HG02840 (cell line): ENCODE results near the gene EXOC4.
"Not testable (repeated sequence)": the region's sequence is repeated elsewhere in the genome, so short reads cannot be mapped to it uniquely, and the experiment has no call there.

Experiments
- ATAC-seq: cut with Tn5 transposase; IDR thresholded peaks from one replicate; pipeline ENCODE4 v1.9.1; 2021; ENCODE audit warnings: mild to moderate bottlenecking, moderate library complexity, moderate number of reproducible peaks; ENCODE audit not compliant: unreplicated experiment, low FRiP score

Gene EXOC4

DNA sequence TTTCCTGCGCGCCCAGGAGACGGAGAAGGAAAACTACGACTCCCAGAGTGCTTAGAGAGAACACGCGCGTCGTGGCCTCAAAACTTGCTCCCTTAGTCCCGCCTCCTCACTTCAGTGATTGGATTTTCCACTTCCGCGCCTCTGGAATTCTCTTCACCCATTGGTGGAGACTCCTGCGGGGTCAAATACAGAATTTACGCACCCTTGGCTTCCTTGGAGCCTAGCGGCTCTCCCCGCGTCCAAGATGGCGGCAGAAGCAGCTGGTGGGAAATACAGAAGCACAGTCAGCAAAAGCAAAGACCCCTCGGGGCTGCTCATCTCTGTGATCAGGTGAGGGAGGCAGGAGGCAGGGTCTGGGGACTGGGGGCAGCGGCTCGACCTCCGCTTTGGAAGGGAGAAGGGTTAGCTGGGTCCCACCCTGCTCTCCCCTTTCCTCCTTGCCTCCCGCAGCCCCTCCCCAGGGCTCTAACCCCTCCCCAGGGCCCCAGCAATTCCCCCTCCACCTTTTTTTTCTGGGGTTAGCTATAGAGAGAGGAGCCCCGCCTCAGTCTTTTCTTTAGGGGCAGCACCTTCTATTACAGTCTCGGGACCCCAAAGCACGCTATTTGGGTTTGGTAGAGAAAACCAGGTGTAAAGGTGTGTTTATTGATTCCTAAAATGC lies at the start of gene EXOC4:
Gene EXOC4, plus strand, starts transcription at position 221 of the 661 bp plus-strand sequence.
- peak; percentile 98 for ATAC-seq

DNA sequence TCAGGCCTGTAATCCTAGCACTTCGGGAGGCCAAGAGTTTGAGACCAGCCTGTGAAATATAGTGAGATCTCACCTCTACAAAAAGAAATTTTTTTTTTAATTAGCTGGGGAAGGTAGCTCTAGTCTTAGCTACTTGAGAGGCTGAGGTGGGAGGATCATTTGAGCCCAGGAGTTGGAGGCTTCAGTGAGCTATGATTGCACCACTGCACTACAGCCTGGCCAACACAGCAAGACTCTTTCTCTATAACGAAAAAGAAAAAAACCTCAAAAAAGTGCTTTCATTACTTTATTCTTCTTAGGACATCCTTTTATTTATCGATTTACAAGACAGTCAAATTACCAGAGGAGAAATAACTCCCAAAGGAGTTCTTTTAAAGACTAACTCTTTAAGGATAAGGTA lies 49.4 kb upstream of the EXOC4 start:
- ATAC-seq: no peak

DNA sequence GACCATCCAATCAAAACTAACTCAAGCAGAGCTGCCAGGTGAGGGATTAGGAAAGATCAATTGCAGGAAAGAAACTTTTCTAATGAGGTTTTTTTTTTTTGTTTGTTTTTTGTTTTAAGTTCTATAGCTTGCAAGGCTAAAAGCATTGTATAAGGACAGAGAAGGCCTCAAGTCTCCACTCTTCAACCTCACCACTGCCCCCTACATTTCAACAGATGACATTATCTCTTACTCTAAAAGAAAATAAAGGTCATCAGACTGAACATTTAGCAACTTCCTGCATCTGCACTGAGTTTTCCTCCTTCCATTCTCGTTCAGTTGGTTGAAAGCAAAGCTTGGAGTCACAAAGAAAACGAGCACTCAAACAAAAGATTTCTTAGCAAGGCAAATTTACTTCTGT lies 45.2 kb upstream of the EXOC4 start:
- ATAC-seq: no peak

DNA sequence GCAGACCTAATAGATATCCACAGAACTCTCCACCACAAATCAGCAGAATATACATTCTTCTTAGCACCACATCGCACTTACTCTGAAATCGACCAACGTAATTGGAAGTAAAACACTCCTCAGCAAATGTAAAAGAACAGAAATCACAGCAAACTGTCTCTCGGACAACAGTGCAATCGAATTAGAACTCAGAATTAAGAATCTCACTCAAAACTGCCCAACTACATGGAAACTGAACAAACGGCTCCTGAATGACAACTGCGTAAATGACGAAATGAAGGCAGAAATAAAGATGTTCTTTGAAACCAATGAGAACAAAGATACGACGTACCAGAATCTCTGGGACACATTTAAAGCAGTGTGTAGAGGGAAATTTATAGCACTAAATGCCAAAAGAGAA lies 42.1 kb upstream of the EXOC4 start:
- ATAC-seq: not testable (repeated sequence)

DNA sequence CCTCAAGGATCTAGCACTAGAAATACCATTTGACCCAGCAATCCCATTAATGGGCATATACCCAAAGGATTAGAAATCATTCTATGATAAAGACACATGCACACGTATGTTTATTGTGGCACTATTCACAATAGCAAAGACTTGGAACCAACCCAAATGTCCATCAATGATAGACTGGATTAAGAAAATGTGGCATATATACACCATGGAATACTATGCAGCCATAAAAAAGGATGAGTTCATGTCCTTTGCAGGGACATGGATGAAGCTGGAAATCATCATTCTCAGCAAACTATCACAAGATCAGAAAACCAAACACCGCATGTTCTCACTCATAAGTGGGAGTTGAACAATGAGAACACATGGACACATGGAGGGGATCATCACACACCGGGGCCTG lies 39.1 kb upstream of the EXOC4 start:
- ATAC-seq: not testable (repeated sequence)

DNA sequence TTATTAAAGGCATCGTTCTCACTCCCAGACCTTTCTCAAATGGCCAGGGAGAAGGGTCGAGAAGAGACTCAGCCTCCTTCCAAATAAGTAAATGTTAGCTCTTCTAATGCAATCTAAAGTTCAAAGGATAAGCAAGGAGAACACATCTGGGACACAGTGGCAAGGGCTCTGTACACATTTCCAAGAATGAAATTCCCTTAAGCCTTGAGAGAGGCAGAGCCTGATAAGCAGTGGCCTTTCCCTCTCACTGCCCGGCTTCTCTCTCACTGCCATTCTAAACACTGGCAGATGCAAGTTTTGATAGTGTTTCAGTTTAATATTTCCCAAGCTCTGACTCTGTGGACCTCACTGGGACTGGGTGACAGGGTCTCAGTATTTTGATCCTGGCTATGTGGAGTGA lies 35.1 kb upstream of the EXOC4 start:
- no peak for ATAC-seq

DNA sequence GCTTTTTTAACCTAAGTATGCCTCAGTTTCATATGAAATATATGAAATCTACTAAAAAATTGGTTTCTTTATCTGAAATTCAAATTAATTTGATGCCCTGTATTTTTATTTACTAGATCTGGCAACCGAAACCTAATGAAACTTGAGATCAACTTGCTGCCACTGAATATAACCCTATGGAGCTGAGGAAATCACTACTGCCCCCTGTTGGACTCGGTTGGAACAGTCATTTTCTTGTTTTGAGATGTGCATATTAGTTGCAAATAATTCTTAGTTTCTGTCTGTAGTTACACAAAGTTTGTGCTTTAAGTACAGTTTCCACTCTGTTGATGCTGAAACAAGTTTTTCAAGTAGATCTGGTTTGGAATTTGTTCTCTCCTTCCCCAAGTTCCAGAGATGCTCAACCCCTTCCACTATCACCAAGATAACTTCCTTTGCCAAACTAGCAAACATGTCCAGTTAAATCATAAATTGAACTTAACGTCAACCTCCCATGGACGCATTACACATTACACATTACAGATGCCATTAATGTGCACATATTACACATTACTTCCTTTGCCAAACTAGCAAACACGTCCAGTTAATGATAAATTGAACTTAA lies 22.2 kb upstream of the EXOC4 start:
- ATAC-seq: no peak

DNA sequence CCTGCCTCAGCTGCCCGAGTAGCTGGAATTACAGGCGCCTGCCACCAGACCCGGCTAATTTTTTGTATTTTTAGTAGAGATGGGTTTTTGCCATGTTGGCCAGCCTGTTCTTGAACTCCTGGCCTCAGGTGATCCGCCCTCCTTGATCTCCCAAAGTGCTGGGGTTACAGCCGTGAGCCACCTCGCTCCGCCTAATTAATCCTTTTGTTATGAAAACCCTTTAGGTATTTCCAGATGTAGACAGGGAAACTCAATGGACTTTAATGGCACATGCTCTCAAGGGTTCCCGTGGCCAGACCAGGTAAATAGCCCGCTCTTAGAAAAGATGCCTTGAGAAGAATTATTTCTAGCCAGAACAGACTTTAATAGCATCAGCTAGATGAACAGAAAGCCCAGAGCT lies 19.7 kb upstream of the EXOC4 start:
- no peak for ATAC-seq

DNA sequence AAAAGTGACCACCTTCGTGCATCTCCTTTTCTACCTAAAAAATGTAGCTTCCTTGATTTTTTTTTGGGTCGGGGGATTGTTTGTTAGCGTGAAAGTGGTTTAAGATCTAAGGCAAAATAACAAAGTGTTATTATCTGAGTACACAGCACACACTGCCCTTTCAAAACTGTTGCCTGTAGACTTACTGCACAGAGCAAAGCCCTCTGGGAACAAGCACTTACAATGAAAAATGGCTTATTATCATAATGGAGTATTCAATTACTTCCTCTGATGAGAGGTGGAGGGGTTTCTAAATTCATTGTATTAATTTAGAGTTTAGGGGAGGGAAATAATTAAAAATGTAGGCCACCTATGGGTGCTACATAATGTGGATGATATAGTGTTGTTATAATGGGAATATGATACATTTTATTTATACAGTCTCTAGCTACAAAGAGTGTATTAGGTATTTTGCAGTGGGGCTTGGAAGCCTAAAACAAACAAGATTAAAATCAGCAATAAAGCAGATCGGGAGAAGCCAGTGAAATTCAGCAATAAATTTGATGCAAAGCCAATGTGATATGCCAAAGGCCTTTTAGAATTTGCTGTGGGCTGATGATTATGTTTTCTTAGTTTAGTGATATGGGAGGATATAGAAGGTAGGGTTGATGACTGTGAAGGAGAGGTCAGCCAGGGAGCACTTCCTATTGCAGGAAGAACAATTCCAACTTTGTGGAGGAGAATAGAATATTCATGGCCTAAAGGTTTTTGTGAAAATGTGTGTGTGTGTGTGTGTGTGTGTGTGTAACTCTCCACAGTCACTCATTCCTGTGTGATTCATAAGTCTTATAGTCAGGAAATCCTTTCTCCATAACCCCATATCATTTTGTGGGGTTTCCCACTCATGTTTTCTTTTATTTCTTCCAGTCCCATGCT lies 17.7 kb upstream of the EXOC4 start:
- ATAC-seq: no peak

DNA sequence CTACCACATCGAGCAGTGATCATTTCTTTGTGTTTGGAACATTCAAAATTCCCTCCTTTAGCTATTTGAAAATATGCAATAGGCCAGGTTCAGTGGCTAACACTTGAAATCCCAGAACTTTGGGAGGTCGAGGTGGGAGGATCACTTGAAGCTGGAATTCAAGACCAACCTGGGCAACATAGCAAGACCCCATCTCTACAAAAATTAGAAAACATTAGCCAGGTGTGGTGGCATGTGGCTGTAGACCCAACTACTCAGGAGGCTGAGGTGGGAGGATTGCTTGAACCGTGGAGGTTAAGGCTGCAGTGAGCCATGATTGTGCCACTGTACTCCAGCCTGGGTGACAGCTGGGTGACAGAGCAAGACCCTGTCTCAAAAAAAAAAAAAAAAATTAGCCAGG lies 15.3 kb upstream of the EXOC4 start:
- no peak for ATAC-seq

DNA sequence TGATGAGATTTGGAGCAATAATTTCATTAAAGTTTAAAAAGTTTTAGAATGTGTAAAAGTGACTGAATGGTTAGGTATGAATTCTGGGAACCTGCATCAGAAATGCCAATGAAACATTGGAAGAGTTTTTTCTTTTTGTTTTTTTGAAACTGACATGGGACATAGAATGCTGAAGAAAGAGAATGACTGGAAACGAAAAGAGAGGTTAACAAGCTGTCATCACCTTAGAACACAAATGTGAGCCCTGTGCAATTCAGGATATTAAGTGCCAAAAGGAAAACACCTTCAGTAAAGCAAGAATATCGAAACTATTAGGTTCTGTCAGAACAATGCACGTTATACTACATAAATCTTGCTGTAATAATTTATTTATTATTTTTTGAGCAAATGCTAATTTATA lies 12.6 kb upstream of the EXOC4 start:
- ATAC-seq: no peak

DNA sequence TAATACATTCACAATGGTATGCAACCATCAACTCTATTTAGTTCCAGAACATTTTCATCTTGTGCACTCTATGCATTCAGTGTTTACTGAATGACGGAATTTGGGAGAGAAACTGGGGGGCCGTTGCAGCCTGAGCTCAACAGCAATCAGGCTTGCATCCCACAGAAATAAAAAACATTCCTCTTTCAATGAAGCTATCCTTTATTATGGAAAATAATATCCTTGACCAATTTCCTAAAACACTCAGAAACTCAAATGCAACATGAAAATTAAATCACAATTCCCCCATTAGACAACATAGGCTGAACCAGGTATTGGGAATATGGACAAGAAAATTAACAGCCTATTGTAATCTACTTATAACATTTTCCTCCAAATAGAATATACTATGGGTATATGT lies 6.3 kb upstream of the EXOC4 start:
- no peak for ATAC-seq

DNA sequence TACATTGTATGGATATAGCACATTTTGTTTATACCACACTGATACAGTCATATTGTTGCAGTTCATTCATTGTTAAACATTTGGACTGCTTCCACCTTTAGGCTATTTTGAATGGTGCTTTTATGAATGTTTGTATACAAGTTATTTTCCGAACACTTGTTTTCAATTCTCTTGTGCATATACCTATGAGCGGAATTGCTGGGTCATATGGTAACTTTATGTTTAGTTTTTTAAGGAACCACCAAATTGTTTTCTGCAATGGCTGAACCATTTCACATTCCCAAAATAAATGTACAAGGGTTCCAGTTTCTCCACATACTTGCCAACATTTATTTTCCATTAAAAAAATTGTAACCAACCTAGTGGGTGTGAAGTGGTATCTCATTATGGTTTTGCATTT lies 4.0 kb upstream of the EXOC4 start:
- ATAC-seq: no peak

DNA sequence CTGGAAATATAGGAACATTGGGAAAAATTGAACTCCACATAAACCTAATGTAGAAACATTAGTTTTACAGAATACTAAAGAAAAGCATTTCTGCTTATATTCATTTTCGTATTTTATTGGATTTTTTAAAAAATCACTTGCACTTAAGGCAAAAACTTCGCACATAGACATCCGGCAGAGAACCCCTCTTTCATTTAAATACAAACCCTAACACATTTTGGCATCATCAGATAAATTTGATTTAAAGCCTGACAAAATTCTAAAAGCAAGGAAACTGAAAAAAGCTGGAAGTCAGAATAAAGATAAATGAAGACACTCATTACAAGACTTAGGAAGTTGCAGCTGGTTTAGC lies 396 bp upstream of the EXOC4 start:
- no peak for ATAC-seq

DNA sequence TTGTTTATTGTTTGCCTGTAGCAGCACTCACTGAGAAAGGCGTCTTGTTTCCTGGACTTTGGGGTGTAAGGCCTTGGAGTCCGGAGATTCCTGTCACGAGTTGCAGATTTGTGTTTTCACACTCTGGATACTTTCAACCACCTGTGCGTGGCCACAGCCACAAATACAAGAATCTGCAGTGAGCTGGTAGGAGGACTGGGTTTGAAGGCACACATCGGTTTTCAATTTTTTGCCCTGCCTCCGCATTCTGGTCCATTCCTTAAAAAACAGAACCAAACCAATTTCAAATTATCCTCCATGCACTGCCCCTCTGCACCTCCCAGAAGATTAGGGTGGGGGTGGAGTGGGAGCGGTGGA lies 619 bp downstream of the EXOC4 start:
- ATAC-seq: no peak

DNA sequence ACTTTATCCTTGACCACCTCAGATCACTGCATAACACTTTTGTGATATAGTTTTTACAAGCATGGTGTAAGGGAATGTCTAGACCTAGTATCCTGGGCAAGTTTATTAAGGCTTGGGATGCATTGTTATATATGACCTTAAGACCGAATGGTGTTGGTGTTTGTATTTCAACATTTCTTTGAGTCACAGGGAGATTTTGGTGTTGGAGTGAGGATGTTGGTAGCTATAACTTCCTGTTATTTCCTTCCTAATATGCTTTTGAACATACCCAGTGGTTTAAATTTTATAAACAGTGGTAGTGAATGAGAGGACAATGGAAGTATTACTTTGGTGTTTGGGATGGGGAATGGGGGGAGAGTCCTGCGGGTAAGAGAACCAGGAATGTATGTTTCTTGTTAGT lies 2.6 kb downstream of the EXOC4 start:
- no peak for ATAC-seq

DNA sequence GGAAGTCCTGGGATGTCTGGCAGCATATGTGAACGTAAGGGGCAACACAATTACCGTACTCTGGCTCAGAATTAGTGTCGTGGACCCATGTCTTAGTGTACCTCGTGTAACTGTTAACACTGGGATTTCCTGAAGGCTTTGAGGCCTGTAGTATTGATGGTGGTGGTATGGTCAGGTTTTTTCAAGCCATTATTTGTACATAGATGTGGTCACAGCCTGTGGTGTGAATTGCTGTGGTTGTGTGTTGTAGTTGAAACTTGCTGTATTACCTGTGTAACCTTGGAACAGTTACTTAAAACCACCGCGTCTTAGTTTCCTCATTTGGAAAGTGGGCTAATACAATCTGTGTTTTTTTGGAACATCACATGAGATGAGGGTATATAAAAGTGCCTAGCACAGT lies 5.3 kb downstream of the EXOC4 start:
- no peak for ATAC-seq

DNA sequence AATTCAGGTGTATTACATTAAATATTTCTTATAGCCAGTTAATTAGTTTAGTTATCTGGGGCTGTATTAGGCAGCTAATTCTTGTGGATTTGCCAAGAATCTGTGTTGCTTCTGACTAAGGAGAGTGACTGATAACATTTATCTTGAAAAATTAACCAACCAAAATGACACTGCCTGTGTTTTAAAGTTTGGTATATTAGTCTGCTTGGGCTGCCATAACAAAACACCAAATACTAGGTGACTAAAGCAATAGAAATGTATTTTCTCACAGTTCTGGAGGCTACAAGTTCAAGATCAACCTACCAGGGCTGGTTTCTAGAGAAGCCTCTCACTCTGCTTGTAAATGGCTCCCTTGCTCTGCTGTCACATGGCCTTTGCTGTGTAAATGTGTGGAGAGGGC lies 12.9 kb downstream of the EXOC4 start:
- ATAC-seq: no peak

DNA sequence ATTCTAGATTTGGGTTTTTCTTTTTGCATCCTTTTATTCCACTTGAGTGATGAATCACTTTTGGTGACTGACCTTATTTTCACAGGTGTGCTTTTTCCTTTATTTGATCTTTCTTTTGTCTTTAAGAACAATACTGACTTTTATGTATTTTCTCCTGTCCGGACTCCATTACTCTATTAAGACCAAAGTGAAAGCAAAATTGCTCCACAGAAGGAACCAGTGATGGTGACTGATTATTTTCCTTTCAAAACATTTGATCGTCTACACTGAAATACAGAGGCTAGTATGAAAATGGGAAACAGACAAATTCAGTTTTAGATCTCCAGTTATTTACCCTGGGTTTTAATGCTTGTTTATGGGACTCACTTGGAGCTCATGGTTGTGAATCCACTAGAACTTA lies 15.5 kb downstream of the EXOC4 start:
- no peak for ATAC-seq

DNA sequence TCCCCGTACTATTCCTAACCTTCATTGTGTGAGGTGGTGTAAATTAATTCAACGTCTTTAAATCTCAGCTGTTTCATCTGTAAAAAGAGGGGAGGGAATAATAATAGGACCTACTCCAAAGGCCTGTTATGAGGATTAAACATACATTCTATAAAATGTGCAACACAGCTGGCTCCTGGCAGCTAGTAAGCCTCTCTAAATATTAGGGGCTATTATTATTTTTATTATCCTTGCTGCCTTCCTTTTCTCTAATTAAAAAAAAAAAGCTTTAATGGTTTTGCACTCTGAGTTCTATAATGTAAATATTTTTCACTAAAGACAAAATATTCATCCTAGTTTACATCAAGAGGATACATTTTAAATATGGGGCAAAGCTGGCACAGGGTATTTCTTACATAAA lies 19.5 kb downstream of the EXOC4 start:
- ATAC-seq: no peak

DNA sequence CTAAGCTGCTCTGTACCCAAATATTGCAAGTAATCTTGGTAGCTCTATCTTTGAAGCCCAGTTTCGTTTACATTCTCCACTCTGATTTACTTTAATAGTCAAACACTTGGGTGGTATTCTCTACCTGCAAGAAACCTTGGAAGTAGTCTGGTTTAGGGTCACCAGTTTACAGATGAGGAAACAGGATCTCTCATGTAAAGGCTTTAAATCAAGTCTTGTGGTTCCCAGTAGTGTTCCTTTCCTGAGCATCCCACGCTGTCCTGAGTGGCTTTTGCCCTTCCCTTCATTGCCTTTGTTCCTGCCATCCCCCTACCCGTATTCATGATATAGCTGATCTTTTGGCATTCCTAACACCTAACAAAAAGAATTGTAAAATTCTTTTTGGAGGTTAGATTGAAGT lies 20.3 kb downstream of the EXOC4 start:
- ATAC-seq: no peak

DNA sequence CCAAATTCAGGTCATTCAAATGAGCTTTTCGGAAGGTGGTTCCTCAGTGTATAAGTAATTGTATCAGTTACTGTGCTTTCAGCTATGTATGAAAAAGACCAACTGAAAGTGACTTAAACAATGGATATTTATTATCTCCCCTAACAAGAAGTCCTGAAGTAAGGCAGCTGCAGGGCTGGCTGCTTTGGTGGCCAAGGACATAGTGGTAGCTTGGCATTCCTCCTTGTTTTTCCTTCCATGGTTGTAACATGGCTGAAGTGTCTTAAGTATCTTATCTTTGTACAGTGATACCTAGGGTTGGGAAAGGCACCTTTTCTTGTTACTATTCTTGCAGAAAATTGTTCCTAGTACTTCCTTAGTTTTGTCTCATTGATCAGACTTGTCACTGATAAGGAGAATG lies 21.4 kb downstream of the EXOC4 start:
- no peak for ATAC-seq
